Neural progenitor cell (in vitro differentiated cells): ENCODE results near the gene PIERCE2.

ENCODE experiments used
- EZH2 ChIP-seq: fragments of 200-600 bp; sonication (generic); IDR thresholded peaks from 2 replicates; pipeline ENCODE4 v1.6.1; 2017; ENCODE audit warnings: antibody characterized with exemption, mild to moderate bottlenecking, moderate library complexity
- EZH2phosphoT487 ChIP-seq: fragments of 200-600 bp; sonication (generic); IDR thresholded peaks from 2 replicates; pipeline ENCODE4 v1.6.1; 2017; ENCODE audit warnings: antibody characterized with exemption
- TF ChIP-seq, protein P1 (sequence below): fragments of 200-600 bp; sonication (generic); IDR thresholded peaks from 2 replicates; pipeline ENCODE4 v1.5.1; 2017; ENCODE audit warnings: antibody characterized with exemption, mild to moderate bottlenecking

DNA sequence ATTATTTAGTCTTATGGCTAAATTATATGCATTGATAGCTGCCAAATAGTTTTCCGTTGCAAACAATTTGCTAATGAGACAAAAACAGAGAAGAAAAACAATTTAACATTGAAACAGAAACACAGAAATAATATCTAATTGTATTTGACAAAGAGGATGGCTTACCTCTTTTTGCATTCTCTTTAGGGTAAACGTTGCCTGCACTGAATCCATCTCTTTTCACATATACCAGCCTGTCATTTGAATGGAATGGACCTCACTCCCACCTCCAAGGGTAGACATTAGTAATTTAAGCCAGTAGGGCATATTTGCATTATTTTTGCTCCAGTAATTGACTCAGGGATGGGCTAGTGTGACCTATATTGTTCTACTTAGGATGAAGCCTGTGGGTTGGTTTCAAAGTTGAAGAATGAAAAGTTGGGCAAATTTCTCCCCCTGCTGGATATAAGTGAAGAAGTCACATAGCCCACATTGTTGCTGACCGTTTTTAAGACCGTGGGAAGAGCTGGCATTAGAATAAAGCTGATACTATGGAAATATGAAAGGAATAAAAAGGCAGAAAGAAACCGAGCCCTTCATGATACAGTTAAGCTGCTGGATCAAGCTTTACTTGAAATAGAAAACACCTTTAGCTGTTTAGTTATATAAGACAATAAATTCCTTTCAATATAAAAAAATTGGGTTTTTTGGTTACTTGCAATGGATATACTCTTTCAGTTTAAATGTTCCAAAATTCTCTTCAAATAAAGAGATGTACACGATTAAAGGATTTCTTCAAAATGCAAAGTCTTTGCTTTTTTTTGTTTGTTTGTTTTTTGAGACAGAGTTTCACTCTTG is 26.9 kb downstream of the PIERCE2 start:
- TF ChIP-seq EZH2 (no peak), EZH2phosphoT487 (no peak)
- TF ChIP-seq, protein P1, sequence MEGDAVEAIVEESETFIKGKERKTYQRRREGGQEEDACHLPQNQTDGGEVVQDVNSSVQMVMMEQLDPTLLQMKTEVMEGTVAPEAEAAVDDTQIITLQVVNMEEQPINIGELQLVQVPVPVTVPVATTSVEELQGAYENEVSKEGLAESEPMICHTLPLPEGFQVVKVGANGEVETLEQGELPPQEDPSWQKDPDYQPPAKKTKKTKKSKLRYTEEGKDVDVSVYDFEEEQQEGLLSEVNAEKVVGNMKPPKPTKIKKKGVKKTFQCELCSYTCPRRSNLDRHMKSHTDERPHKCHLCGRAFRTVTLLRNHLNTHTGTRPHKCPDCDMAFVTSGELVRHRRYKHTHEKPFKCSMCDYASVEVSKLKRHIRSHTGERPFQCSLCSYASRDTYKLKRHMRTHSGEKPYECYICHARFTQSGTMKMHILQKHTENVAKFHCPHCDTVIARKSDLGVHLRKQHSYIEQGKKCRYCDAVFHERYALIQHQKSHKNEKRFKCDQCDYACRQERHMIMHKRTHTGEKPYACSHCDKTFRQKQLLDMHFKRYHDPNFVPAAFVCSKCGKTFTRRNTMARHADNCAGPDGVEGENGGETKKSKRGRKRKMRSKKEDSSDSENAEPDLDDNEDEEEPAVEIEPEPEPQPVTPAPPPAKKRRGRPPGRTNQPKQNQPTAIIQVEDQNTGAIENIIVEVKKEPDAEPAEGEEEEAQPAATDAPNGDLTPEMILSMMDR = peak; percentile 69
